Measurements from ENCODE around the gene DDX28.

DNA sequence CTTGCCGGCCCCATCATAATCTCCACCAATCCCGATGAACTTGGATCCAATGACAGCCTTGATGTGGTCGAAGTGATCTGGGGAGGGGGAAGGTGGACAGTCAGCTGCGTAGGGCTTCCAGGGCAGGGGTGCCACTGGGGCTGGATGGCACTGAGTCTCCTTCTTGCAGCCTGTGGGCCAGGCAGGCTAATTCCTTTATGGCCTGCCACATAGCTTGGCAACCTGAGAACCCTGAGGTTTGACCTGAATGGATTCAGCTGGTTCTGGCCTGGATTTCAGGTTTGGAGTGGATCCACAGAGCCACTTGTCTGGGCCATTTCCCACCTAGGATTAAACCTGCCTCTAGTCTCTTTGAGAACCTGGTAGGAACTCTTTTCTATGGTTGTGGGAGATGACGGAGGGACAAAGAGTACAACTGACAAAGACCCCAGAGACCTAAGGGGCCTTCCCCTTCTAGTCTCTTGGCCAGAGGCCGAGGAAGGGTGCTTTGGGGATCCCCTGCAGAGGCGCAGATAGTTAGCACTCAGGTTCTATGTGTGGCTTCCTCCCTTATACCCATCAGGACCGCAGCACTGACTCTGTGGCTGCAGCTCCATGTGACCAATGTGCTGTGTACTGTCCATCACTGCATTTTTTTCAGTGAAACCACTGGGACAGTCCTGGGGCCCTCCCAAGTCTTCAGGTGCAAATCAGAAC lies 33.6 kb downstream of the DDX28 start:
- TF ChIP-seq, protein P1, sequence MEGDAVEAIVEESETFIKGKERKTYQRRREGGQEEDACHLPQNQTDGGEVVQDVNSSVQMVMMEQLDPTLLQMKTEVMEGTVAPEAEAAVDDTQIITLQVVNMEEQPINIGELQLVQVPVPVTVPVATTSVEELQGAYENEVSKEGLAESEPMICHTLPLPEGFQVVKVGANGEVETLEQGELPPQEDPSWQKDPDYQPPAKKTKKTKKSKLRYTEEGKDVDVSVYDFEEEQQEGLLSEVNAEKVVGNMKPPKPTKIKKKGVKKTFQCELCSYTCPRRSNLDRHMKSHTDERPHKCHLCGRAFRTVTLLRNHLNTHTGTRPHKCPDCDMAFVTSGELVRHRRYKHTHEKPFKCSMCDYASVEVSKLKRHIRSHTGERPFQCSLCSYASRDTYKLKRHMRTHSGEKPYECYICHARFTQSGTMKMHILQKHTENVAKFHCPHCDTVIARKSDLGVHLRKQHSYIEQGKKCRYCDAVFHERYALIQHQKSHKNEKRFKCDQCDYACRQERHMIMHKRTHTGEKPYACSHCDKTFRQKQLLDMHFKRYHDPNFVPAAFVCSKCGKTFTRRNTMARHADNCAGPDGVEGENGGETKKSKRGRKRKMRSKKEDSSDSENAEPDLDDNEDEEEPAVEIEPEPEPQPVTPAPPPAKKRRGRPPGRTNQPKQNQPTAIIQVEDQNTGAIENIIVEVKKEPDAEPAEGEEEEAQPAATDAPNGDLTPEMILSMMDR (IDR thresholded peaks at IDR 0.05) = no peak
- TF ChIP-seq POLR2A (IDR thresholded peaks at IDR 0.05) = no peak
